ENCODE results near the gene REPIN1.

- TF ChIP-seq CTCF (IDR thresholded peaks at IDR 0.05; ENCODE audit: borderline replicate concordance, extremely low read depth, low read length, poor library complexity, severe bottlenecking), result no peak
- TF ChIP-seq EZH2 (IDR thresholded peaks at IDR 0.05; ENCODE audit: borderline replicate concordance, low read depth, low read length, severe bottlenecking), result no peak
Measured at GRCh38 chr7:150385302-150385723, 16.7 kb downstream of the REPIN1 start.

All from DND-41 (cell line).